Measurements from ENCODE around the gene WDR82. TPM values are rescaled to one million over a fixed set of nuclear protein-coding genes. Genes with fewer than 3 reads are reported as not detected.
A peak's percentile ranks its signal among the peaks of the same experiment; 100 is the strongest.

Gene WDR82
- total RNA-seq, 1 experiment from 2014 or later = 58.0 TPM

GRCh38 chr3:52257911-52258310, 20.5 kb downstream of the WDR82 start:
- no peak for DNase-seq (ENCODE audit: low read depth)

DNA sequence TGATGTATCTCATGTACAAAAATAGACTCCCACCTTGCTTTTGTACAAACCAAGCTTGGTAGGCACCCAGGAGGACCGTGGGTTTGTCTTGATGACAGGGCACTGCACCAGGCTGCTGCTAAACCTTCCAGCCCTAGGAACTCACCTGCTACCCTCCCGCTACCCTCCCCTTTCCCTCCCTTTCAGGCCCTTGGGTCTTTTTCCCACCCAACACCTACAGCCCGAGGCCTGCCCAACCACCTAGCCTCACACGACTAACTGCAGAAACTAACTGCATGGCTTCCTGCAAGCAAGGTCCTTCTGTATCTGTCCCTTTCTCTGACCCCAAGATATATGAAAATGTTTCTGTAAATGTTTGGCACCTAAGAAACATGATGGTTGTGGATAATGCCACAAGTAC, 21.8 kb downstream of the WDR82 start:
- DNase-seq (ENCODE audit: low read depth) = no peak

- DNase-seq (ENCODE audit: low read depth) = no peak
Observed at GRCh38 chr3:52256159-52256558, 22.3 kb downstream of the WDR82 start.

DNA sequence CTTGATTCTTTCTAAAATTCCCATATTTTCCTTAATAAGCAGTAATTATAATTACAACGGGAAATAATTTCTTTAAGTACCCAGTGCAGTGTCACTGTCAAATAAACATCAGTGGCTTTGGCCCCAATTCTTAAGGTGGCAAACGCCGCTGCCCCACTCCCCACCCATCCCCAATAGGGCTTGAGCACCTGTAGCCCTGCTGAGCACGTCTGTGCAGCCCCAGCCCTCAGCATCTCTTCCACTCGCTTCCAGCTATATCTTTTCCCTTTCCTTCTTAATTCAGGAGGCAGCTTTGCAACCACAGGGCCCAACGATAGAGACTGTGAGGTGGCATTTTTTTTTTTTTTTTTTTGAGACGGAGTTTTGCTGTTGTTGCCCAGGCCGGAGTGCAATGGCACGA, 23.8 kb downstream of the WDR82 start:
- DNase-seq (ENCODE audit: low read depth) = no peak

DNA sequence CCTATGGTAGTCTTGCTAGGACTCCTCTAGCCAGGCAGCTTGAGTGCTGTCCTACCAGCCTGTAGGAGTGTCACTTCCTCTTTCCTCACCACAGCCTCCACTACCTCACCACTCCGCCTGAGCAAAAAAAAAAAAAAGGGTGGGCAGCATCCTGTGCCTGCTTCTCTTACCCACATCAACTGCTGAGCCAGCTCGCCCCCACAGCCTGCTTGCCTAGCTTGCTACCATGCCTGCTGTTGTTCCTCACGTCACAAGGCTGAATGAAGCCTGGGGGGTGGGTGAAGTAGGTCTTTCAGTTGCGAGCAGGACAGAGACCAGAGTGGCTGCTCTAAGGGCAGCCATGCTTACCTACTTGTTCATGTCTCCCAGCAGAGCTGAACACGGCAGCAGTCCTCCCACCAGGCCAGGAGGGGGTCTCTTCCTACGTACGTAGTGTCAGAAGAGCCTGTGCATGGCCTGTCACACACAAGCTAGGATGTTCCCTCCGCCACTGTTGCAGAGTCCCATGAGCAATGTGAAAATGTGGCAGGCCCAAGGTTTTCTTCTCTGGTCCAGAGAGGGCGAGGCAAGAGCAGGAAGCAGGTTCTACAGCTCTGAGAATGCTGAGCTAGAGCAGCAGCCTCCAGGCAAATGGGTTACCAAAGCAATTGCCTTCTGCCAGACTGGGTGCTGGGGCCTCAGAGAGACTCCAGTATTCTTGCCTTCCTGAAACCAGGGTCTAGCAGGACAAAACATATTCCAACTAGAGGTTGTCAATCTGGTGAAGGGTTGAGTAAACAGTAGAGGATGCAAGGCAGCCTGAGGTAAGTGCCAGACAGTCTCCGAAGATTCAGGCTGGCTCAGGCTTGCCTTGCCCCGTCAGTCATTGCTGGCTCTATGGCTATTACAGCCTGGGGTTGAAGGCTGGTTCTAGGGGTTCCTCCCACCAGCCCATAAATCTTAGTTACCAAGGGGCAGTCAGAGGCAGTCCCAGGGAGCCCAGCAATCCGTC, 24.8 kb downstream of the WDR82 start:
- no peak for DNase-seq (ENCODE audit: low read depth)

DNA sequence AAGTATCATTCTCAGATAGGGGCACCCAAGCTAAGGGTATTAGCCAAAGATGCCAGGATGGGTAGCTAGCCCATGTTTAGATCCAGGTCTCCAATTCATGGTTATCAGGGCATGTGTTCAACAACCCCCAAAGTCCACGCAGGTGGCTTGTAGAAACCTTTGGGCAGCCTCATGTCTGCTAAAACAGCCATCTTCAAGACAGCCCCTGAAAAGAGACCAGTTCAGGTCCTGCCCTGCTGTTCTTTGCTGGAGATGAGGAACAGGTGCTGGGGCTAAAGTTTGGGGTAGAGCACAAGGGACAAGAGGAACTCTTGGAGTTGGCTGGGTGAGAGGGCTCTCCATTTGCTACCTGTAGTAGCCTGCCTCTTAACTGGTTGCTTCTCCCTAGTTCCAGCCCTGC, 28.3 kb downstream of the WDR82 start:
- no peak for DNase-seq (ENCODE audit: low read depth)

DNA sequence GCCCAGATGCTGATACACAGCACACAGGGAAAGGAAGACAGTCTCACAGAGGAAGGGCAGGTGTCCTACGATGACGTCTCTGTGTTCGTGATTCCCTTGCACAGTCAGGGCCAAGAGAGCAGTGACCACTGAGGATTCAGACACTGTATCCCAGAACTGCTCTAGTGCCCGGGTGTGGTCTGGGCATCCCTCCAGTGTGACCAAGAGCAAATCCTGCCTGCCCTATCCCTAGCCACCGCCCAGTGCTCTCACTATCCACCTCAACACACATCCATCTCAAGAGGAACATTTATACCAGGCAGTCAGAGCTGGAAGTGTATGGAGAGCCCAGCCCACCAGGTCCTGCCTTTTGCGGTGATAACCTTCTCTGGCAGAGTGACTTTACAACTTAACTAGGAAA, 28.8 kb downstream of the WDR82 start:
- no peak for DNase-seq (ENCODE audit: low read depth)

GRCh38 chr3:52248816-52249547, 29.5 kb downstream of the WDR82 start:
- no peak for DNase-seq (ENCODE audit: low read depth)

- DNase-seq (ENCODE audit: low read depth) = no peak
Observed at GRCh38 chr3:52248165-52248541, 30.3 kb downstream of the WDR82 start.

DNA sequence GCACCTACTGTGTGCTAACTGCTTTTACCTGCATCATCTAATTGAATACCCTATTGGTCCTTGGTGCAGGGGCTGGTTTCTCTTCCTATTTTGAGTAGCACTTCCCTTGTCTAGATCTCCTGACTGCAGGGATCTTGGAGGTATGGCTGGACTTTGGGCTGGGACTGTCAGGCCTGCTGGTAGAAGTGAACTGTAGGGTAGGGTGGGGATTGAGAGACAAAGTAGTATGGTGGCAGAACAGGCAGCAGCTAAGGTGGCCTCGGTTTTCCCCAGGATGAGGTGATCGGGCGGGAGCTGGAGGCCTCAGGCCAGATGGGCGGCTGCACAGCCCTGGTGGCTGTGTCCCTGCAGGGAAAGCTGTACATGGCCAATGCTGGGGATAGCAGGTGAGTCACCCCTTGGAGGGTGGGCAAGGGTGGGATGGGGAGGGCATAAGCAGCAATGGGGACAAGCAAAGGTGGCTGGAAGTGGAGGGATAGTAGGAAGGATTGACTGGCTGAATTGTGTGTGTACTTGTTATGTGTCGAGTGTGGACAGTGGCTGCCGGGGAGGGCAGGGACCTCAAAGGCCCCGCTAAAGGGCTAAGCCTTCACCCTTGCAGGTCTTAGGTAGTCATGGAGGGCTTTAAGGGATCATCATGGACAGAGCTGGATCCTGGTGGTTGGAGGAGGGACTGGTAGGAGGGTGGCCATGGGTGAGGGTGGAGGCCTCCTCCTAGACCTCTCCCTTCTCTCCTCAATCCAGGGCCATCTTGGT, 30.9 kb downstream of the WDR82 start:
- no peak for DNase-seq (ENCODE audit: low read depth)

DNA sequence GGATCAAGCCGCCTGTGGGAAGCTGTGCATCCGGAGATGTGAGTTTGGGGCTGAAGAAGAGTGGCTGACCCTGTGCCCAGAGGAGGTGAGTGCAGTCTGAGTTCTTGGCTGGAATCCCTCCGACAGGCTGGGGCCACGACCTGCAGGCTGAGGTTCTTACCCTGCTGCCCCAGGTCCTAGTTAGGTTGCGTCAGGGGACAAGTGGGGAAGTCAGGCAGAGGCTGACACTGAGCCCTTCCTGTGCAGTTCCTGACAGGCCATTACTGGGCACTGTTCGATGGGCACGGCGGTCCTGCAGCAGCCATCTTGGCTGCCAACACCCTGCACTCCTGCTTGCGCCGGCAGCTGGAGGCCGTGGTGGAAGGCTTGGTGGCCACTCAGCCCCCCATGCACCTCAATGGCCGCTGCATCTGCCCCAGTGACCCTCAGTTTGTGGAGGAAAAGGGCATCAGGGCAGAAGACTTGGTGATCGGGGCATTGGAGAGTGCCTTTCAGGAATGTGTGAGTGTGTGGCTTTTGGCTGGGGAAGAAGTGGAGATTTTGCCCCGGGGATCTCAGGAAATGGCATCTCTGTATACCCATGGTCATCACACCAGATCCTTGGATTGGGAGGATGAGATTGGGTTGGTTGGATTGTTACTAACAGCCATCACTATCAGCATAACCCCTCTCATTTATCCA, 31.6 kb downstream of the WDR82 start:
- DNase-seq (ENCODE audit: low read depth) = no peak

GRCh38 chr3:52246264-52246620, 32.2 kb downstream of the WDR82 start:
- no peak for DNase-seq (ENCODE audit: low read depth)

DNA sequence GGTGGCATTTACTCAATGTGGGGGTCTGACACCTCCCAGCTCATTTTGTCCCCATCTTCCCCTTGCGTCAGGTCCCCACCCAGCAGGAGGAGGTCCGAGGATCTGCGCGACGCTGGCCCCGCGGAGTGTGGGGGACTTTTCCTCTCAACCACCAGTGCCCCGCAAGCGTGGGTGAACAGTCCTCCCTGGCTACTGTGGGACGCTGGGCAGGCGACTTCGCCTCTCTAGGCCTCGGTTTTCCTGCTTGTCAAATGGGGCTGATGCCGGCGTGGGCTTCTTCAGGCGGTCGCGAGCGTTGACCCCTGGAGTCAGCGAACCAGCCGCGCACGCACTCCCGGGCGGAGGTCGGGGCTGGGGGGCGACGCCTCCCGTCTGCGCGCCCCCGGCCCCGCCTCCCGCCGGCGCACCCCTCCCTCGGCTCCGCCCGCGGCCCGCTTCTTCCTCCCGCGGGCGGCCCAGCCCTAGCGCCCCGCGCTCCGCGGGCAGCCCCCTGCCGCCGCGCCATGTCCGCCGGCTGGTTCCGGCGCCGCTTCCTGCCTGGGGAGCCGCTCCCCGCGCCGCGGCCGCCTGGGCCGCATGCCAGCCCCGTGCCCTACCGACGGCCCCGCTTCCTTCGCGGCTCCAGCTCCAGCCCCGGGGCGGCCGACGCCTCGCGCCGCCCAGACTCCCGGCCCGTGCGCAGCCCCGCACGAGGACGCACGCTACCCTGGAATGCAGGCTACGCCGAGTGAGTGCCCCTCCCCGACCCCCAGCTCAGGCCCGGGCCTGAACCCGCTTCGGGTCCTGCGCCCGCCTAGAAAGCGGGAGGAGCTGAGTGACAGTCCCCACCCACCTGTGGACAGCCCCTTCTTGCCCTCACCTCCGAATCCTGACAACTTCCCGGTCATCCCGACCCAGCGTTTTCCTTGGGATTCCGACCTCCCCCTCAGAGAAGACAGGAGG, 32.9 kb downstream of the WDR82 start, which contains the start of gene PPM1M:
Gene PPM1M (plus strand): TSS at position 438 of the 942 bp plus-strand sequence. CDS start 66 bp downstream, at position 504.
- DNase-seq (ENCODE audit: low read depth) = peak; percentile 42

DNA sequence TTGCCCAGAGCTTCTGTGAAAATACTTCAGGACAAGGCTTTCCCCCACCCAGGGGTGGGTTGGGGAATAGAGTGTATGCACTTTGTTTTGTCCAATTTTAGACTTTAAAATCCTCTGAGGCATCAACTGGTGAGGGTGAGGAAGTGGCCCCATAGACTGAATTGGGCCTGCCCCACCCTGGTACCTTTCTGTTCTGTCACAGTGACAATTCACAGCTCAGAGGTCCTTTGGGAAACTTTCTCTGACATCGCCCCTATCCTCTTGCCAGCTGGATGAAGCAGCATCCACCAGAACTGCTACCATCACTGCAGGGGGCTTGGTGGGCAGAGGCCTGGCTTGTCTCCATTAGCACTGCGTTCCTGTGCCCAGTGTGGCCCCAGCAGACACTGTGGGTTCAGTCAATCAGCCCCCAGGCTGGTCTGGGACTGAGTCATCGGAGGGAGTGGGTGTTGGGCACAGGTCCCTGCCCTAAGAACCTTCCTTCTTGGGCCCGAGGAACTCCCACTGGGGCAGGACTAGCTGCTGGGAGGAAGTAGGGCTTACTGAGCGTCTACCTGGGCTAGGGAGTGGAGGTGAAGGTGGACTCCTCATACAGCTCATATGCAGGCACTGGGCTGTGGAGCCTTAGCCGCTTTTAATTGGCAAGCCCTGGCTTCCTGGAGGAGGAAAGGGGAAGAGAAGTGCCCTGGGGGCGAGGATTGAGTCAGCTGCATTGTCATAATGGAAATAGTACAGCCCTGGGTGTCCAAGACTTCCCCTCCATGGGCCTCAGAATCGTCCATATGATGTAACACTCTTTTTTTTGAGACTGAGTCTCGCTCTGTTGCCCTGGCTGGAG, 34.4 kb downstream of the WDR82 start:
- no peak for DNase-seq (ENCODE audit: low read depth)

GRCh38 chr3:52242039-52242438, 36.4 kb downstream of the WDR82 start:
- DNase-seq (ENCODE audit: low read depth) = no peak

- DNase-seq (ENCODE audit: low read depth) = no peak
Observed at GRCh38 chr3:52240886-52241370, 37.5 kb downstream of the WDR82 start.

- peak; percentile 88 for DNase-seq (ENCODE audit: low read depth)
Observed at GRCh38 chr3:52240059-52240885, 38.2 kb downstream of the WDR82 start.
